Spleen (tissue), 11 donors: Measurements from ENCODE around the gene TFB1M. TPM values are rescaled to one million over a fixed set of nuclear protein-coding genes. Genes with fewer than 3 reads are reported as not detected.

Experiments
- DNase-seq: peaks from one replicate; pipeline ENCODE4 v3.0.0-alpha.2; 2020
- H3K27ac ChIP-seq, 8 donors: fragments of 200-600 bp; sonication (generic) in 7 of 8; 1 replicate in 4 of 8; 2 replicates in 4 of 8; pipeline versions ENCODE4 v1.5.0 to v1.8.0; 2016 to 2021; ENCODE audit warnings: inconsistent platforms in 4 of 8, mild to moderate bottlenecking in 4 of 8, moderate library complexity in 1 of 8
- H3K27me3 ChIP-seq, 7 donors: fragments of 200-600 bp; sonication (generic) in 6 of 7; replicated peaks in 1 of 7; 1 replicate in 4 of 7; 2 replicates in 3 of 7; pipeline versions ENCODE4 v1.5.0 to v1.8.0; 2016 to 2021; ENCODE audit warnings: inconsistent platforms in 3 of 7, mild to moderate bottlenecking in 1 of 7
- H3K36me3 ChIP-seq, 6 donors: fragments of 200-600 bp; sonication (generic) in 5 of 6; 1 replicate in 4 of 6; 2 replicates in 2 of 6; pipeline versions ENCODE4 v1.5.0 to v1.8.0; 2016 to 2021; ENCODE audit warnings: inconsistent platforms in 2 of 6
- H3K4me1 ChIP-seq, 6 donors: fragments of 200-600 bp; sonication (generic) in 5 of 6; 1 replicate in 3 of 6; 2 replicates in 3 of 6; pipeline versions ENCODE4 v1.5.0 to v1.8.0; 2016 to 2021; ENCODE audit warnings: inconsistent platforms in 3 of 6
- H3K4me3 ChIP-seq, 8 donors: fragments of 200-600 bp; sonication (generic) in 7 of 8; 1 replicate in 4 of 8; 2 replicates in 4 of 8; pipeline versions ENCODE4 v1.5.0 to v1.8.0; 2016 to 2021; ENCODE audit warnings: inconsistent platforms in 4 of 8, mild to moderate bottlenecking in 4 of 8, moderate library complexity in 2 of 8
- H3K9me3 ChIP-seq, 8 donors: fragments of 200-600 bp; sonication (generic) in 7 of 8; 1 replicate in 4 of 8; 2 replicates in 4 of 8; pipeline versions ENCODE4 v1.5.0 to v1.8.0; 2016 to 2021; ENCODE audit warnings: inconsistent platforms in 4 of 8
- CTCF ChIP-seq, 11 experiments: fragments of 200-600 bp in 7 of 11; fragments of 450-650 bp in 4 of 11; sonication (generic) in 4 of 11; IDR thresholded peaks in 8 of 11; conservative IDR thresholded peaks in 3 of 11; 1 replicate in 7 of 11; 2 replicates in 4 of 11; pipeline versions ENCODE4 v1.4.0 to v1.8.0; 2016 to 2021; ENCODE audit warnings: antibody characterized with exemption in 11 of 11, inconsistent platforms in 4 of 11, mild to moderate bottlenecking in 1 of 11
- POLR2A ChIP-seq, 3 donors: fragments of 450-650 bp; IDR thresholded peaks; one replicate each; pipeline ENCODE4 v1.5.1; 2017; ENCODE audit warnings: antibody characterized with exemption in 3 of 3, mild to moderate bottlenecking in 1 of 3
- POLR2AphosphoS5 ChIP-seq, 3 donors: sonication (generic); formaldehyde crosslinking; IDR thresholded peaks; one replicate each; pipeline ENCODE4 v1.5.1; 2017; ENCODE audit warnings: antibody characterized with exemption in 3 of 3
- WGBS, 5 donors: extraction: QIAGEN DNeasy Blood & Tissue Kit in 3 of 5; methylation state at CpG; one replicate each; pipeline versions ENCODE4 v1.1.5 to v1.1.7; 2013 to 2018; 5-methylcytosine and 5-hydroxymethylcytosine counted together
- intact Hi-C: fragments of 100-400 bp; cut with DNase I; formaldehyde crosslinking; loops from one replicate; pipeline ENCODE4 v1.15.0; 2023; ENCODE audit warnings: low total_unique reads
- polyA plus RNA-seq, 3 donors: library from polyadenylated mRNA; stranded (reverse); fragments of 200-250 nt; gene quantifications; one replicate each; pipeline ENCODE4 v1.2.1, GENCODE V29; 2013
- total RNA-seq, 7 donors: library from RNA; depleted of rRNA in 3 of 7; stranded (reverse); fragments of >200 nt in 3 of 7; fragmentation: NEBNext Ultra II Directional in 4 of 7; extraction: Animal tissue kit (Norgen Biotek cat#: 25700) in 4 of 7; gene quantifications; one replicate each; pipeline versions ENCODE4 v1.1.0 to v1.2.1, GENCODE V29; 2016 to 2021
- donor health status: healthy with polysubstance abuse.
- donor health status: DM: no; HTN: no; CAD: no; lungs with moderate emphysema.
- donor health status: DM: no; HTN: no; CAD: no.
- donor health status: Bipolar disorder and iron deficiency.
- donor health status: healthy.
- donor health status: DM: no; HTN: no; CAD: no.
- donor health status: DM: yes; HTN: yes; CAD: no.

Gene TFB1M
- total and polyA plus RNA-seq, 10 donors: 11.4 to 39.2 (median 21.0) TPM

- no peaks in the 10 kb centered on the region for H3K27me3 ChIP-seq
- H3K4me1 ChIP-seq: peaks cover 0 to 22% (median 3%) of the 10 kb centered on the region in 6 donors
- H3K27ac ChIP-seq: no peak overlapping the region
- no peak for DNase-seq
- TF ChIP-seq POLR2AphosphoS5 (IDR thresholded peaks at IDR 0.05): no peak
- TF ChIP-seq POLR2A (IDR thresholded peaks at IDR 0.05): no peak
- TF ChIP-seq CTCF (IDR thresholded peaks at IDR 0.05 in 8 of 11, conservative IDR thresholded peaks at IDR 0.05 in 3 of 11): no peak
- no peak overlapping the region for H3K4me3 ChIP-seq
- no peaks in the 10 kb centered on the region for H3K36me3 ChIP-seq
- H3K9me3 ChIP-seq: no peaks in the 10 kb centered on the region
- WGBS, 5 donors: 81 to 91% (median 85%) methylated on average over 6 of the region's 6 CpGs
- intact Hi-C loops: no loop called here
Measured at GRCh38 chr6:155328539-155329459, 14.5 kb upstream of the TFB1M start.

- intact Hi-C loops: no loop called here
- Histone ChIP-seq H3K9me3 (no peaks in the 10 kb centered on the region), H3K36me3 (no peaks in the 10 kb centered on the region), H3K27me3 (no peaks in the 10 kb centered on the region), H3K4me3 (no peak overlapping the region), H3K27ac (no peak overlapping the region), H3K4me1 (peaks cover 0 to 15% (median 2%) of the 10 kb centered on the region in 6 donors)
- WGBS, 5 donors: 77 to 94% (median 91%) methylated on average over 6 of the region's 6 CpGs
- DNase-seq: no peak
- no peak for TF ChIP-seq POLR2AphosphoS5 (IDR thresholded peaks at IDR 0.05)
- no peak for TF ChIP-seq CTCF (IDR thresholded peaks at IDR 0.05 in 8 of 11, conservative IDR thresholded peaks at IDR 0.05 in 3 of 11)
- TF ChIP-seq POLR2A (IDR thresholded peaks at IDR 0.05): no peak
Measured at GRCh38 chr6:155328074-155328538, 13.8 kb upstream of the TFB1M start.

GRCh38 chr6:155327326-155328073 lies 13.2 kb upstream of the TFB1M start:
- DNase-seq: no peak
- H3K27ac ChIP-seq: no peak overlapping the region
- no peak for TF ChIP-seq POLR2AphosphoS5 (IDR thresholded peaks at IDR 0.05)
- peak; percentile 56 to 85 (median 79) for TF ChIP-seq CTCF (IDR thresholded peaks at IDR 0.05 in 8 of 11, conservative IDR thresholded peaks at IDR 0.05 in 3 of 11)
- H3K9me3 ChIP-seq: no peaks in the 10 kb centered on the region
- no peaks in the 10 kb centered on the region for H3K27me3 ChIP-seq
- H3K4me3 ChIP-seq: no peak overlapping the region
- peaks cover 0 to 13% (median 2%) of the 10 kb centered on the region in 6 donors for H3K4me1 ChIP-seq
- no peaks in the 10 kb centered on the region for H3K36me3 ChIP-seq
- 0% methylated on average over 1 of the region's 1 CpG for WGBS, 5 donors
- intact Hi-C loops: no loop called here
